Gastrocnemius medialis (tissue), 4 donors: ENCODE results near the gene SNTG2. TPM values are rescaled to one million over a fixed set of nuclear protein-coding genes. Genes with fewer than 3 reads are reported as not detected.

ENCODE experiments used
- ATAC-seq, 2 donors: fragments of 150-250 bp; one replicate each; pipeline ENCODE4 v1.9.1; 2016
- DNase-seq, 2 donors: peaks; one replicate each; pipeline ENCODE4 v3.0.0-alpha.2; 2019
- H3K27ac ChIP-seq, 4 donors: fragments of 200-600 bp; sonication (generic); 1 replicate in 1 of 4; 2 replicates in 3 of 4; pipeline ENCODE4 v1.5.1; 2016 to 2018; ENCODE audit warnings: mild to moderate bottlenecking in 2 of 4, moderate library complexity in 1 of 4
- H3K27me3 ChIP-seq, 3 donors: fragments of 200-600 bp; sonication (generic) in 2 of 3; 1 replicate in 1 of 3; 2 replicates in 2 of 3; pipeline versions ENCODE4 v1.5.1 to v1.6.0; 2016 to 2019; ENCODE audit warnings: mild to moderate bottlenecking in 1 of 3, moderate library complexity in 1 of 3
- H3K36me3 ChIP-seq, 2 donors: fragments of 200-600 bp; sonication (generic) in 1 of 2; one replicate each; pipeline ENCODE4 v1.5.1; 2017 to 2018
- H3K4me1 ChIP-seq, 2 donors: fragments of 200-600 bp; sonication (generic) in 1 of 2; one replicate each; pipeline ENCODE4 v1.5.1; 2016 to 2017; ENCODE audit warnings: mild to moderate bottlenecking in 2 of 2
- H3K4me3 ChIP-seq, 4 donors: fragments of 200-600 bp; sonication (generic) in 3 of 4; 1 replicate in 1 of 4; 2 replicates in 3 of 4; pipeline ENCODE4 v1.5.1; 2016 to 2019; ENCODE audit warnings: mild to moderate bottlenecking in 2 of 4
- H3K9me3 ChIP-seq, 3 donors: fragments of 200-600 bp; sonication (generic) in 2 of 3; 1 replicate in 1 of 3; 2 replicates in 2 of 3; pipeline ENCODE4 v1.5.1; 2016 to 2019
- POLR2A ChIP-seq, 2 donors: fragments of 450-650 bp; IDR thresholded peaks; one replicate each; pipeline ENCODE4 v1.6.1; 2017; ENCODE audit warnings: antibody characterized with exemption in 2 of 2, mild to moderate bottlenecking in 2 of 2, moderate library complexity in 2 of 2
- in situ Hi-C, 4 donors: fragments of 200-750 bp; cut with MboI; loops; one replicate each; pipeline versions ENCODE4 v1.15.0 to v1.8.0; 2017; ENCODE audit warnings: low sequenced_read_pairs in 4 of 4
- intact Hi-C: fragments of 100-400 bp; cut with DNase I; formaldehyde crosslinking; loops from one replicate; pipeline ENCODE4 v1.15.1; 2023; ENCODE audit warnings: low total_unique reads
- total RNA-seq, 4 donors: library from RNA; depleted of rRNA; stranded (reverse); fragments of >200 nt; gene quantifications; one replicate each; pipeline versions ENCODE4 v1.1.0 to v1.2.3, GENCODE V29; 2016
- TF ChIP-seq, protein P1 (sequence below), 5 experiments: fragments of 450-650 bp in 3 of 5; fragments of 200-600 bp in 2 of 5; sonication (generic) in 2 of 5; IDR thresholded peaks in 4 of 5; conservative IDR thresholded peaks in 1 of 5; 1 replicate in 4 of 5; 2 replicates in 1 of 5; pipeline ENCODE4 v1.5.1; 2016 to 2019; ENCODE audit warnings: antibody characterized with exemption in 5 of 5, mild to moderate bottlenecking in 3 of 5, moderate library complexity in 3 of 5

Gene SNTG2
- total RNA-seq, 4 donors from 2014 or later, result 0.55 to 1.0 (median 0.92) TPM; not detected in 1

DNA sequence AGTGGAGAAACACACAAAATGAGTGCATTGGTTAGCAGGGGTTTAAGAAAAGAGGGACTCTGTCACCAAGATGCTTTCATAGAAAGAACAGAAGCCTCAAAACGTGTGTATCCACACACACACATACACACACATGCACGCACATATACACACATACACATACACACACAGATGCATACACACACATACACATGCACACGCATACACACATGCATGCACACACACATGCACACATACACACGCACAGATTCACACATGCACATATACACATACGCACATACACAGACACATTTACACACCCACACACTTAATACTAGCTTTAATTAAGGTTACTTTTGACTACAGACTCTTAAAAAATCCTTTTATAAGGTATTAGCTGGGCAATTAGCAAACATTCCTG lies 378.0 kb downstream of the SNTG2 start:
- H3K9me3 ChIP-seq, result no peaks in the 10 kb centered on the region
- no peak for DNase-seq
- ATAC-seq, result no peak
- H3K27me3 ChIP-seq, result no peaks in the 10 kb centered on the region
- H3K4me1 ChIP-seq, result no peaks in the 10 kb centered on the region
- in situ Hi-C loops, result no loop called here
- intact Hi-C loops, result no loop called here
- H3K36me3 ChIP-seq, result no peaks in the 10 kb centered on the region
- TF ChIP-seq POLR2A (IDR thresholded peaks at IDR 0.05), result no peak
- TF ChIP-seq, protein P1, sequence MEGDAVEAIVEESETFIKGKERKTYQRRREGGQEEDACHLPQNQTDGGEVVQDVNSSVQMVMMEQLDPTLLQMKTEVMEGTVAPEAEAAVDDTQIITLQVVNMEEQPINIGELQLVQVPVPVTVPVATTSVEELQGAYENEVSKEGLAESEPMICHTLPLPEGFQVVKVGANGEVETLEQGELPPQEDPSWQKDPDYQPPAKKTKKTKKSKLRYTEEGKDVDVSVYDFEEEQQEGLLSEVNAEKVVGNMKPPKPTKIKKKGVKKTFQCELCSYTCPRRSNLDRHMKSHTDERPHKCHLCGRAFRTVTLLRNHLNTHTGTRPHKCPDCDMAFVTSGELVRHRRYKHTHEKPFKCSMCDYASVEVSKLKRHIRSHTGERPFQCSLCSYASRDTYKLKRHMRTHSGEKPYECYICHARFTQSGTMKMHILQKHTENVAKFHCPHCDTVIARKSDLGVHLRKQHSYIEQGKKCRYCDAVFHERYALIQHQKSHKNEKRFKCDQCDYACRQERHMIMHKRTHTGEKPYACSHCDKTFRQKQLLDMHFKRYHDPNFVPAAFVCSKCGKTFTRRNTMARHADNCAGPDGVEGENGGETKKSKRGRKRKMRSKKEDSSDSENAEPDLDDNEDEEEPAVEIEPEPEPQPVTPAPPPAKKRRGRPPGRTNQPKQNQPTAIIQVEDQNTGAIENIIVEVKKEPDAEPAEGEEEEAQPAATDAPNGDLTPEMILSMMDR (IDR thresholded peaks at IDR 0.05 in 4 of 5, conservative IDR thresholded peaks at IDR 0.05 in 1 of 5), result no peak
- no peak overlapping the region for H3K27ac ChIP-seq
- no peak overlapping the region for H3K4me3 ChIP-seq

- intact Hi-C loops (no loop called here), in situ Hi-C loops (no loop called here)
- ATAC-seq (no peak), DNase-seq (no peak)
- H3K36me3 ChIP-seq, result no peaks in the 10 kb centered on the region
- no peaks in the 10 kb centered on the region for H3K4me1 ChIP-seq
- no peak overlapping the region for H3K27ac ChIP-seq
- H3K27me3 ChIP-seq, result no peaks in the 10 kb centered on the region
- TF ChIP-seq POLR2A (IDR thresholded peaks at IDR 0.05), result no peak
- H3K4me3 ChIP-seq, result no peak overlapping the region
- H3K9me3 ChIP-seq, result peaks cover 0 to 3% (median 0%) of the 10 kb centered on the region in 3 donors
These were observed 388.9 kb downstream of the SNTG2 start for GRCh38 chr2:1339388-1340140.

GRCh38 chr2:1340141-1340512 lies 389.5 kb downstream of the SNTG2 start:
- no peaks in the 10 kb centered on the region for H3K4me1 ChIP-seq
- no peaks in the 10 kb centered on the region for H3K27me3 ChIP-seq
- TF ChIP-seq, protein P1 (IDR thresholded peaks at IDR 0.05 in 4 of 5, conservative IDR thresholded peaks at IDR 0.05 in 1 of 5), result no peak
- no peak for TF ChIP-seq POLR2A (IDR thresholded peaks at IDR 0.05)
- H3K27ac ChIP-seq, result no peak overlapping the region
- intact Hi-C loops, result no loop called here
- no peak overlapping the region for H3K4me3 ChIP-seq
- H3K9me3 ChIP-seq, result peaks cover 0 to 3% (median 0%) of the 10 kb centered on the region in 3 donors
- no peak for DNase-seq
- no peak for ATAC-seq
- in situ Hi-C loops, result no loop called here
- no peaks in the 10 kb centered on the region for H3K36me3 ChIP-seq

DNA sequence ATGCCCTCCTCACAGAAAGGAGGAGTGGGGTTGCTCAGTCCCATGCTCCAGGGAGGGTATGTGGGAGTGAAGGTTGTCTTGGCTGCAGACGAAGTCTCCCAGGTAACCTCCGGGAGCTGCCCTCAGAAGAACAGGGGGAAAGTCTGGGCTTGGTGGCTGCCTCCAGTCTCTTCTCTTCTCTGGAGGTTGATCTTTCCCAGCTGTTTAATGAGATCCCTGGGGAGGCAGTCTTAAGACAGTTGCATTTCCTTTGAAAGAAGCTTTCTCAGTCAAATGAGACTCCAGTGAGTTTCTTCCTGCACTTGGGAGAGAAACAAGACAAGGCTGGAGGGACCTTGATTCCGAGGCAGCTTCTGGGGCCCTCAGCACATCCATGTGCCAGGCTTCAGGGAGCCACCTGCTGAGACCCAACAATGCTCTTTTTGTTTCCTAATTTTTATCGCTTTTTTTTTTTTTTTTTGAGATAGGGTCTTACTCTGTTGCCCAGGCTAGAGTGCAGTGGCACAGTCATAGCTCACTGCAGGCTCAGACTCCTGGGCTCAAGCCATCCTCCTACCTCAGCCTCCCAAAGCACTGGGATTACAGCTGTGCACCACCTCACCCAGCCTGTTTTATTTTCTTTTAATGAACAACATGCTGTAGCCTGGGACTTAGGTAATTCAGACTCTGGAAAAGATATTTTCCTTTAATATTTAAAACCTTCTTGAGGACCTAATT lies 390.9 kb downstream of the SNTG2 start:
- no peak for ATAC-seq

GRCh38 chr2:1348789-1349188 lies 398.1 kb downstream of the SNTG2 start:
- in situ Hi-C loops (no loop called here), intact Hi-C loops (no loop called here)
- Histone ChIP-seq H3K27me3 (no peaks in the 10 kb centered on the region), H3K27ac (no peak overlapping the region), H3K4me1 (no peaks in the 10 kb centered on the region), H3K9me3 (no peaks in the 10 kb centered on the region), H3K4me3 (no peak overlapping the region), H3K36me3 (no peaks in the 10 kb centered on the region)
- DNase-seq (no peak), ATAC-seq (no peak)
- TF ChIP-seq POLR2A (IDR thresholded peaks at IDR 0.05), result no peak
- TF ChIP-seq, protein P1 (IDR thresholded peaks at IDR 0.05 in 4 of 5, conservative IDR thresholded peaks at IDR 0.05 in 1 of 5), result no peak

More for the DNA sequence above, 390.9 kb downstream of the SNTG2 start:
- H3K9me3 ChIP-seq, result peaks cover 0 to 3% (median 0%) of the 10 kb centered on the region in 3 donors
- no peaks in the 10 kb centered on the region for H3K36me3 ChIP-seq
- H3K4me1 ChIP-seq, result no peaks in the 10 kb centered on the region
- no peak overlapping the region for H3K27ac ChIP-seq
- H3K27me3 ChIP-seq, result no peaks in the 10 kb centered on the region
- intact Hi-C loops, result no loop called here
- TF ChIP-seq, protein P1 (IDR thresholded peaks at IDR 0.05 in 4 of 5, conservative IDR thresholded peaks at IDR 0.05 in 1 of 5), result no peak
- TF ChIP-seq POLR2A (IDR thresholded peaks at IDR 0.05), result no peak
- DNase-seq, result no peak
- no peak overlapping the region for H3K4me3 ChIP-seq
- in situ Hi-C loops, result no loop called here
